ENCODE data around the gene GRIFIN.
A peak's percentile ranks its signal among the peaks of the same experiment; 100 is the strongest.

The GRIFIN gene

DNA sequence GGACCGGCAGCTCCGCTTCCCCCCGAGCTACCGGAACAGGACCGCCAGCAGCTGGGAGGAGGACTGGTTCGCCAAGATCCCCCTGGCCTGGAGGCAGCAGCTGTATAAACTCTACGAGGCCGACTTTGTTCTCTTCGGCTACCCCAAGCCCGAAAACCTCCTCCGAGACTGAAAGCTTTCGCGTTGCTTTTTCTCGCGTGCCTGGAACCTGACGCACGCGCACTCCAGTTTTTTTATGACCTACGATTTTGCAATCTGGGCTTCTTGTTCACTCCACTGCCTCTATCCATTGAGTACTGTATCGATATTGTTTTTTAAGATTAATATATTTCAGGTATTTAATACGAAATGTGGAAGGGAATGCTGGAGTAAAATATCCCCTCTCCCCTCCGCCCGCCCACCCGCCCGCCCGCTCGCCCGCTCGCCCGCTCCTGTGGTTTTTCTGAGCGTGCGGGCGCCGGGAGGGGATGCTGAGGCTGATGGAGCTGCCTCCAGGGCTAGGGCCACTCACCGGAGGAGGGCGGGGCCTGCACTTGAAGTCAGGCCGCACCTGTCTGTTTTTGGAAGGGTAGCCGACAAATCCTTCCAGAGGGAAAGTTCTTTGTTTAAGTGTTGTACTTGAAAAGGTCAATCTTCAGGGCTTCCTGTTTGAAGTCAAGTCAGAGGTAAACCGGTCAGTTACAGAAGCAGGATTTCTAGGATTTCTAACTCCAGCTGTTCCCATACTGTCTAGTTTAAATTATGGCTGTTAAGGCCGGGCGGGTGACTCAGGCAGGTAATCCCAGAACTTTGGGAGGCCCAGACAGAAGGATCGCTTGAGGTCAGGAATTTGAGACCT lies 42.3 kb downstream of the GRIFIN start:
- DNase-seq (ENCODE audit: low read depth in 2 of 2) = no peak

GRCh38 chr7:2432910-2433712 lies 43.1 kb downstream of the GRIFIN start:
- DNase-seq (ENCODE audit: low read depth in 2 of 2) = no peak

- DNase-seq (ENCODE audit: low read depth in 2 of 2) = peak; percentile 22 to 28
Measured at GRCh38 chr7:2431260-2431867, 44.8 kb downstream of the GRIFIN start.

DNA sequence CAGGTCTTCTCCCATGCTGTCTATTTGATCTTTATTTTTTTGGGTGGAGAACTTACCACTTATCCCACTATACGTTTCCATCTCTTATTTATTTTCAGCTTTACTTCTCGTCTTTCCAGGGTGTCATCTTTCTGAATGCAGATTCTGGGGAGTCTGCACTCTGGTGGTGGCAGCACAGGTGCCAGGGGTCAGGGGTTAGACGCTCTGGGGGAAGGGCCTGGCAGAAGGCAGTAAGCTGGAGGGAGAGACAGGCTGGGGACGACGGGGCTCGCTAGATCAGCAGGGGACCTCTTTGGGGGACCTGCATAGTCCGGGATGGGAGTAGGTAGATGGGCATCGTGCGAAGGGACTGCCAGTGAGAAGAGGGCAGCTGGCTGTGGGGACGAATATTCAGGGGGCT lies 50.4 kb downstream of the GRIFIN start:
- DNase-seq (ENCODE audit: low read depth in 2 of 2) = no peak

All from stimulated activated CD4-positive, alpha-beta T cell treated with anti-CD3 and anti-CD28 coated beads, Interleukin-1b, Interleukin-23, amount 100 ng/mL, for 4 hours (primary cell).